ENCODE results near the gene TSBP1.

The TSBP1 gene

GRCh38 chr6:32371803-32372202 lies at the start of gene TSBP1:
TSBP1 (minus strand) TSS chr6:32371903; CDS start chr6:32371706, 197 bp downstream.
- no peaks in the 10 kb centered on the region for H3K27me3 ChIP-seq (ENCODE audit: low read depth, low read length)
- no peaks in the 10 kb centered on the region for H3K4me1 ChIP-seq (ENCODE audit: control insufficient read depth in 1 of 2, insufficient read depth in 2 of 2, low read length in 2 of 2)
- H3K9me3 ChIP-seq (ENCODE audit: control insufficient read depth in 1 of 2, low read length in 2 of 2): no peaks in the 10 kb centered on the region
- no peaks in the 10 kb centered on the region for H3K36me3 ChIP-seq (ENCODE audit: control insufficient read depth in 1 of 2, insufficient read depth in 2 of 2, low read length in 2 of 2)
- H3K27ac ChIP-seq (ENCODE audit: low read length): no peak within 1 kb of the TSS
- H3K4me3 ChIP-seq (ENCODE audit: low read depth in 1 of 2, low read length in 2 of 2): no peak within 1 kb of the TSS

GRCh38 chr6:32416036-32416435 lies 44.3 kb upstream of the TSBP1 start:
- Histone ChIP-seq H3K9me3 (ENCODE audit: control insufficient read depth in 1 of 2, low read length in 2 of 2) (no peaks in the 10 kb centered on the region), H3K4me3 (ENCODE audit: low read depth in 1 of 2, low read length in 2 of 2) (no peak overlapping the region), H3K27ac (ENCODE audit: low read length) (no peak overlapping the region), H3K27me3 (ENCODE audit: low read depth, low read length) (peaks cover 13% of the 10 kb centered on the region), H3K36me3 (ENCODE audit: control insufficient read depth in 1 of 2, insufficient read depth in 2 of 2, low read length in 2 of 2) (no peaks in the 10 kb centered on the region), H3K4me1 (ENCODE audit: control insufficient read depth in 1 of 2, insufficient read depth in 2 of 2, low read length in 2 of 2) (no peaks in the 10 kb centered on the region)

- no peak overlapping the region for H3K4me3 ChIP-seq (ENCODE audit: low read depth in 1 of 2, low read length in 2 of 2)
- no peaks in the 10 kb centered on the region for H3K36me3 ChIP-seq (ENCODE audit: control insufficient read depth in 1 of 2, insufficient read depth in 2 of 2, low read length in 2 of 2)
- no peaks in the 10 kb centered on the region for H3K9me3 ChIP-seq (ENCODE audit: control insufficient read depth in 1 of 2, low read length in 2 of 2)
- no peaks in the 10 kb centered on the region for H3K4me1 ChIP-seq (ENCODE audit: control insufficient read depth in 1 of 2, insufficient read depth in 2 of 2, low read length in 2 of 2)
- H3K27me3 ChIP-seq (ENCODE audit: low read depth, low read length): peaks cover 13% of the 10 kb centered on the region
- no peak overlapping the region for H3K27ac ChIP-seq (ENCODE audit: low read length)
Measured at GRCh38 chr6:32415521-32416019, 43.9 kb upstream of the TSBP1 start.

GRCh38 chr6:32413427-32414047 lies 41.8 kb upstream of the TSBP1 start:
- Histone ChIP-seq H3K27me3 (ENCODE audit: low read depth, low read length) (peaks cover 13% of the 10 kb centered on the region), H3K36me3 (ENCODE audit: control insufficient read depth in 1 of 2, insufficient read depth in 2 of 2, low read length in 2 of 2) (no peaks in the 10 kb centered on the region), H3K4me1 (ENCODE audit: control insufficient read depth in 1 of 2, insufficient read depth in 2 of 2, low read length in 2 of 2) (no peaks in the 10 kb centered on the region), H3K4me3 (ENCODE audit: low read depth in 1 of 2, low read length in 2 of 2) (no peak overlapping the region), H3K27ac (ENCODE audit: low read length) (no peak overlapping the region), H3K9me3 (ENCODE audit: control insufficient read depth in 1 of 2, low read length in 2 of 2) (no peaks in the 10 kb centered on the region)

GRCh38 chr6:32411566-32412327 lies 40.0 kb upstream of the TSBP1 start:
- no peaks in the 10 kb centered on the region for H3K4me1 ChIP-seq (ENCODE audit: control insufficient read depth in 1 of 2, insufficient read depth in 2 of 2, low read length in 2 of 2)
- peaks cover 13% of the 10 kb centered on the region for H3K27me3 ChIP-seq (ENCODE audit: low read depth, low read length)
- H3K36me3 ChIP-seq (ENCODE audit: control insufficient read depth in 1 of 2, insufficient read depth in 2 of 2, low read length in 2 of 2): no peaks in the 10 kb centered on the region
- H3K9me3 ChIP-seq (ENCODE audit: control insufficient read depth in 1 of 2, low read length in 2 of 2): no peaks in the 10 kb centered on the region
- no peak overlapping the region for H3K4me3 ChIP-seq (ENCODE audit: low read depth in 1 of 2, low read length in 2 of 2)
- no peak overlapping the region for H3K27ac ChIP-seq (ENCODE audit: low read length)

- Histone ChIP-seq H3K36me3 (ENCODE audit: control insufficient read depth in 1 of 2, insufficient read depth in 2 of 2, low read length in 2 of 2) (no peaks in the 10 kb centered on the region), H3K4me1 (ENCODE audit: control insufficient read depth in 1 of 2, insufficient read depth in 2 of 2, low read length in 2 of 2) (no peaks in the 10 kb centered on the region), H3K4me3 (ENCODE audit: low read depth in 1 of 2, low read length in 2 of 2) (no peak overlapping the region), H3K9me3 (ENCODE audit: control insufficient read depth in 1 of 2, low read length in 2 of 2) (no peaks in the 10 kb centered on the region), H3K27me3 (ENCODE audit: low read depth, low read length) (peaks cover 13% of the 10 kb centered on the region), H3K27ac (ENCODE audit: low read length) (no peak overlapping the region)
Measured at GRCh38 chr6:32410906-32411305, 39.2 kb upstream of the TSBP1 start.

GRCh38 chr6:32406857-32407256 lies 35.2 kb upstream of the TSBP1 start, which contains the start of gene BTNL2:
BTNL2 (minus strand) TSS chr6:32407181; CDS start chr6:32407123, 58 bp downstream.
- H3K27me3 ChIP-seq (ENCODE audit: low read depth, low read length): no peaks in the 10 kb centered on the region
- H3K9me3 ChIP-seq (ENCODE audit: control insufficient read depth in 1 of 2, low read length in 2 of 2): no peaks in the 10 kb centered on the region
- no peaks in the 10 kb centered on the region for H3K4me1 ChIP-seq (ENCODE audit: control insufficient read depth in 1 of 2, insufficient read depth in 2 of 2, low read length in 2 of 2)
- H3K27ac ChIP-seq (ENCODE audit: low read length): no peak within 1 kb of the TSS
- no peaks in the 10 kb centered on the region for H3K36me3 ChIP-seq (ENCODE audit: control insufficient read depth in 1 of 2, insufficient read depth in 2 of 2, low read length in 2 of 2)
- H3K4me3 ChIP-seq (ENCODE audit: low read depth in 1 of 2, low read length in 2 of 2): no peak within 1 kb of the TSS

GRCh38 chr6:32406197-32406596 lies 34.5 kb upstream of the TSBP1 start:
- H3K36me3 ChIP-seq (ENCODE audit: control insufficient read depth in 1 of 2, insufficient read depth in 2 of 2, low read length in 2 of 2): no peaks in the 10 kb centered on the region
- H3K4me3 ChIP-seq (ENCODE audit: low read depth in 1 of 2, low read length in 2 of 2): no peak overlapping the region
- no peak overlapping the region for H3K27ac ChIP-seq (ENCODE audit: low read length)
- H3K4me1 ChIP-seq (ENCODE audit: control insufficient read depth in 1 of 2, insufficient read depth in 2 of 2, low read length in 2 of 2): no peaks in the 10 kb centered on the region
- no peaks in the 10 kb centered on the region for H3K27me3 ChIP-seq (ENCODE audit: low read depth, low read length)
- no peaks in the 10 kb centered on the region for H3K9me3 ChIP-seq (ENCODE audit: control insufficient read depth in 1 of 2, low read length in 2 of 2)

- no peaks in the 10 kb centered on the region for H3K9me3 ChIP-seq (ENCODE audit: control insufficient read depth in 1 of 2, low read length in 2 of 2)
- H3K36me3 ChIP-seq (ENCODE audit: control insufficient read depth in 1 of 2, insufficient read depth in 2 of 2, low read length in 2 of 2): no peaks in the 10 kb centered on the region
- no peak overlapping the region for H3K27ac ChIP-seq (ENCODE audit: low read length)
- H3K27me3 ChIP-seq (ENCODE audit: low read depth, low read length): no peaks in the 10 kb centered on the region
- H3K4me1 ChIP-seq (ENCODE audit: control insufficient read depth in 1 of 2, insufficient read depth in 2 of 2, low read length in 2 of 2): no peaks in the 10 kb centered on the region
- H3K4me3 ChIP-seq (ENCODE audit: low read depth in 1 of 2, low read length in 2 of 2): no peak overlapping the region
Measured at GRCh38 chr6:32405656-32406055, 34.0 kb upstream of the TSBP1 start.

GRCh38 chr6:32402812-32403211 lies 31.1 kb upstream of the TSBP1 start:
- H3K27me3 ChIP-seq (ENCODE audit: low read depth, low read length): no peaks in the 10 kb centered on the region

GRCh38 chr6:32401284-32401963 lies 29.7 kb upstream of the TSBP1 start:
- Histone ChIP-seq H3K4me3 (ENCODE audit: low read depth in 1 of 2, low read length in 2 of 2) (no peak overlapping the region), H3K9me3 (ENCODE audit: control insufficient read depth in 1 of 2, low read length in 2 of 2) (no peaks in the 10 kb centered on the region), H3K36me3 (ENCODE audit: control insufficient read depth in 1 of 2, insufficient read depth in 2 of 2, low read length in 2 of 2) (no peaks in the 10 kb centered on the region), H3K27ac (ENCODE audit: low read length) (no peak overlapping the region), H3K4me1 (ENCODE audit: control insufficient read depth in 1 of 2, insufficient read depth in 2 of 2, low read length in 2 of 2) (no peaks in the 10 kb centered on the region), H3K27me3 (ENCODE audit: low read depth, low read length) (no peaks in the 10 kb centered on the region)

More at GRCh38 chr6:32402812-32403211, 31.1 kb upstream of the TSBP1 start:
- Histone ChIP-seq H3K4me3 (ENCODE audit: low read depth in 1 of 2, low read length in 2 of 2) (no peak overlapping the region), H3K4me1 (ENCODE audit: control insufficient read depth in 1 of 2, insufficient read depth in 2 of 2, low read length in 2 of 2) (no peaks in the 10 kb centered on the region), H3K9me3 (ENCODE audit: control insufficient read depth in 1 of 2, low read length in 2 of 2) (no peaks in the 10 kb centered on the region), H3K36me3 (ENCODE audit: control insufficient read depth in 1 of 2, insufficient read depth in 2 of 2, low read length in 2 of 2) (no peaks in the 10 kb centered on the region), H3K27ac (ENCODE audit: low read length) (no peak overlapping the region)
